HEK293T (cell line): ENCODE data around the gene ERO1A.

ENCODE experiments used
- BHLHE40 ChIP-seq: fragments of 450-650 bp; IDR thresholded peaks from 2 replicates; pipeline ENCODE4 v1.6.1; 2016; ENCODE audit warnings: mild to moderate bottlenecking, moderate library complexity, borderline replicate concordance
- CTBP1 ChIP-seq: fragments of 450-650 bp; IDR thresholded peaks from 2 replicates; pipeline ENCODE4 v1.6.1; 2016; ENCODE audit warnings: borderline replicate concordance
- FOXA1 ChIP-seq: fragments of 450-650 bp; IDR thresholded peaks from 2 replicates; pipeline ENCODE4 v1.6.1; 2016; ENCODE audit warnings: mild to moderate bottlenecking
- HDGF ChIP-seq: fragments of 450-650 bp; IDR thresholded peaks from 2 replicates; pipeline ENCODE4 v1.6.1; 2017; ENCODE audit warnings: antibody characterized with exemption, borderline replicate concordance
- L3MBTL2 ChIP-seq: fragments of 450-650 bp; conservative IDR thresholded peaks from 2 replicates; pipeline ENCODE4 v1.6.1; 2016; ENCODE audit warnings: mild to moderate bottlenecking
- SP1 ChIP-seq: fragments of 450-650 bp; IDR thresholded peaks from 2 replicates; pipeline ENCODE4 v1.6.1; 2017

DNA sequence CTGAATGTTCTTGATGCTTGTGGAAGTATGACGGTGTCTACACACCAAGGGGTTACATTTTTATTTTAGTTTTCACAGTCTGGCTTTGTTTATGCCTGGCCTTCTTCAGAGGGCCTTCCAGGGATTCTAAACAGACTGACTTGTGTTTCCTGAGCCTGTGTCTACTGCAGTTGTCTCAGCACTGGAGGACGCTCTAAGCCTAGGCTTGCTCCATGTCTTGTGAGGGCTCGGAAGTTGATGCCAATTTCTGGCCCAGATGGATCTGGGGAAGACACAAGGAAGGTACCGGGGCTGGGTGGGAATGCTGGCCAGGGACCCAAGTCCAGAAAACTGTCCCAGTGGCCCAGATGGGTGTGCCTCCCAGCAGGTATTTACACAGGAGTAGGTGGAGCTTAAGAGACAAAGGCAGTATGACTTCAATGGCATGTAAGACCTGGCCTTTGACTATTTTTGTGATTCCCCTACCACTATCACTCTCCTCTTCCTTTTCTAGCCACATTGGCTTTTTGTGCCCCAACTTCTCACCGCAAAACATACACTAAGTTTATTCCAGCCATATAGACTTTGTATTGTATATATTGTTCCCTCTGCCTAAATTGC lies 85.8 kb downstream of the ERO1A start:
- TF ChIP-seq HDGF (no peak), FOXA1 (no peak), BHLHE40 (no peak), SP1 (no peak), L3MBTL2 (no peak), CTBP1 (no peak)
